Trophoblast cell (in vitro differentiated cells and primary cell): ENCODE measurements around the gene SYNJ2.
A peak's percentile ranks its signal among the peaks of the same experiment; 100 is the strongest.
"Not testable (repeated sequence)": the region's sequence is repeated elsewhere in the genome, so short reads cannot be mapped to it uniquely, and the experiment has no call there.

Experiments used
- DNase-seq, 2 donors: peaks; one replicate each; pipeline ENCODE4 v3.0.0-alpha.2; 2016
- H2AFZ ChIP-seq: 2 replicates; pipeline ENCODE4 v1.6.1; 2013; ENCODE audit warnings: low read length, moderate library complexity, mild to moderate bottlenecking; ENCODE audit not compliant: insufficient read depth, poor library complexity
- H2AK5ac ChIP-seq: 2 replicates; pipeline ENCODE4 v1.6.1; 2013; ENCODE audit warnings: mild to moderate bottlenecking, low read length
- H2BK120ac ChIP-seq: 2 replicates; pipeline ENCODE4 v1.6.1; 2013; ENCODE audit warnings: low read length, mild to moderate bottlenecking, moderate library complexity; ENCODE audit not compliant: insufficient read depth, poor library complexity
- H2BK12ac ChIP-seq: 2 replicates; pipeline ENCODE4 v1.6.1; 2013; ENCODE audit warnings: mild to moderate bottlenecking, low read length, moderate library complexity
- H2BK5ac ChIP-seq: 2 replicates; pipeline ENCODE4 v1.6.1; 2013; ENCODE audit warnings: low read length, low read depth, moderate library complexity, mild to moderate bottlenecking; ENCODE audit not compliant: poor library complexity
- H3K14ac ChIP-seq: 2 replicates; pipeline ENCODE4 v1.6.1; 2013; ENCODE audit warnings: mild to moderate bottlenecking, low read length
- H3K18ac ChIP-seq: 2 replicates; pipeline ENCODE4 v1.6.1; 2013; ENCODE audit warnings: mild to moderate bottlenecking, low read length
- H3K23ac ChIP-seq: 2 replicates; pipeline ENCODE4 v1.6.1; 2013; ENCODE audit warnings: low read length
- H3K27ac ChIP-seq: 2 replicates; pipeline ENCODE4 v1.5.1; 2013; ENCODE audit warnings: low read depth, mild to moderate bottlenecking, inconsistent platforms, low read length, moderate library complexity
- H3K27me3 ChIP-seq: 2 replicates; pipeline ENCODE4 v1.6.1; 2013; ENCODE audit warnings: inconsistent platforms, mild to moderate bottlenecking, low read length, moderate library complexity; ENCODE audit not compliant: insufficient read depth
- H3K36me3 ChIP-seq, 2 experiments: 1 replicate in 1 of 2; 2 replicates in 1 of 2; pipeline ENCODE4 v1.6.1; 2013; ENCODE audit warnings: low read length in 2 of 2, mild to moderate bottlenecking in 2 of 2, moderate library complexity in 1 of 2; ENCODE audit not compliant: insufficient read depth in 2 of 2, control insufficient read depth in 1 of 2
- H3K4ac ChIP-seq: 2 replicates; pipeline ENCODE4 v1.6.1; 2013; ENCODE audit warnings: low read depth, mild to moderate bottlenecking, low read length, moderate library complexity
- H3K4me1 ChIP-seq, 2 experiments: 1 replicate in 1 of 2; 2 replicates in 1 of 2; pipeline ENCODE4 v1.6.1; 2013; ENCODE audit warnings: low read length in 2 of 2, mild to moderate bottlenecking in 2 of 2, moderate library complexity in 1 of 2; ENCODE audit not compliant: insufficient read depth in 2 of 2, control insufficient read depth in 1 of 2
- H3K4me2 ChIP-seq: 2 replicates; pipeline ENCODE4 v1.6.1; 2013; ENCODE audit warnings: inconsistent platforms, mild to moderate bottlenecking, low read length, moderate library complexity
- H3K4me3 ChIP-seq: 2 replicates; pipeline ENCODE4 v1.5.1; 2013; ENCODE audit warnings: mild to moderate bottlenecking, low read depth, low read length, inconsistent platforms
- H3K79me1 ChIP-seq: one replicate; pipeline ENCODE4 v1.6.1; 2013; ENCODE audit warnings: low read length
- H3K79me2 ChIP-seq: 2 replicates; pipeline ENCODE4 v1.6.1; 2013; ENCODE audit warnings: low read length, mild to moderate bottlenecking; ENCODE audit not compliant: control insufficient read depth, insufficient read depth, poor library complexity
- H3K9ac ChIP-seq: 2 replicates; pipeline ENCODE4 v1.6.1; 2013; ENCODE audit warnings: mild to moderate bottlenecking, low read length
- H3K9me3 ChIP-seq: 2 replicates; pipeline ENCODE4 v1.6.1; 2013; ENCODE audit warnings: low read depth, mild to moderate bottlenecking, control low read depth, inconsistent platforms, low read length; ENCODE audit not compliant: insufficient read depth
- H4K12ac ChIP-seq: 2 replicates; pipeline ENCODE4 v1.6.1; 2013; ENCODE audit warnings: low read depth, mild to moderate bottlenecking, low read length, moderate library complexity
- H4K8ac ChIP-seq: 2 replicates; pipeline ENCODE4 v1.6.1; 2013; ENCODE audit warnings: low read depth, mild to moderate bottlenecking, low read length, moderate library complexity
- H4K91ac ChIP-seq: one replicate; pipeline ENCODE4 v1.6.1; 2013; ENCODE audit warnings: low read depth, mild to moderate bottlenecking, low read length, moderate library complexity
- WGBS: extraction: QIAGEN DNeasy Blood & Tissue Kit; methylation state at CpG from one replicate; pipeline ENCODE4 v1.1.7; 2013; ENCODE audit warnings: missing lambda C conversion rate; ENCODE audit not compliant: insufficient read length, insufficient coverage; ENCODE audit errors: extremely low coverage; 5-methylcytosine and 5-hydroxymethylcytosine counted together

SYNJ2 gene

DNA sequence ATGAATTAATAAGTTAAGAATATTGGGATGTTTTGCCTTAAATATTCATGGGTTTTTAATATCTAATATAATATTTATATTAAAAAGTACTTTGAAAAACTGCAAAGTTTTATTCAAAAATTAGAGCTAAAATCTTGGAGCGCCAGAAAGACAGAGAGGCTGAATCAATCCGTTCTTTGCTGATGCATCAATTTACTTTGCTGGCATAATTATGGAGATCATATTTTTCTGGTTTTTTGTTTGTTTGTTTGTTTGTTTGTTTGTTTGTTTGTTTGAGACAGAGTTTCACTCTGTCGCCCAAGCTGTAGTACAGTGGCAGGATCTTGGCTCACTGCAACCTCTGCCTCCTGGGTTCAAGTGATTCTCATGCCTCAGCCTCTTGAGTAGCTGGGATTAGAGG is 9.5 kb upstream of the SYNJ2 start:
- no CpG with 5 or more reads among the region's 3 CpGs for WGBS
- H2AK5ac ChIP-seq, H2AFZ ChIP-seq, H2BK12ac ChIP-seq, H3K4me3 ChIP-seq, H3K14ac ChIP-seq, H3K4me1 ChIP-seq, H3K79me1 ChIP-seq, H3K4ac ChIP-seq, H3K23ac ChIP-seq, H3K18ac ChIP-seq, H4K91ac ChIP-seq, H3K9ac ChIP-seq, H3K36me3 ChIP-seq, H3K4me2 ChIP-seq, H3K27me3 ChIP-seq, H2BK5ac ChIP-seq, H4K8ac ChIP-seq, H2BK120ac ChIP-seq, H4K12ac ChIP-seq, H3K79me2 ChIP-seq, H3K9me3 ChIP-seq, H3K27ac ChIP-seq, DNase-seq: not testable (repeated sequence)

DNA sequence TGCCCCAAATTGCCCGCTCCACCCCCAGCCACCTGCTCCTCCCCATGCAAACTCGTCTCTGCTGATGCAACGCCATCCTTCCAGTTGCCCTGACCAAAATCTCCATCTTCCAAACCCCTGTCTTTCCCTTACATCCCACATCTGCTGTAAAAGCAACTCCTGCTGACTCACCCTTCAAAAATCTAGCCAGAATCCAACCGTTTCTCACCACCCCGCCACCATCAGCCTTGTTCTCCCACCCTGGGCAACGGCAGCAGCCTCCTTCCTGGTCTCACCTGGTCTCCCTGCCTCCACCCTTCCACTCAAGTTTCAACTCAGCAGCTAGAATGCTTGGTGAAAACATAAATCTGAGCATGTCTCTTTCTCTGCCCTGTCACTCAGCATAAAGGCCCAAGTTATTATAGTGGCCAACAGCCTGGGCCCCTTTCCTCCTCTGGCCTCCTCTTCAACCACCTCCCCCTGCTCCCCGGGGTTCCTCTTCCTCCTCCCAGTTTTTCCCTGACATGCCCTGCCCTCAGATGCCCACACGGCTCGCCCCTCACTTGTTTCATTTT is 7.2 kb upstream of the SYNJ2 start:
- H2AK5ac ChIP-seq: no peak overlapping the region
- DNase-seq: peak; percentile 30 to 56
- H2BK12ac ChIP-seq: peak overlapping the region; percentile 35
- H2BK120ac ChIP-seq: no peak overlapping the region
- no peak overlapping the region for H3K27ac ChIP-seq
- H3K79me2 ChIP-seq: no peaks in the 10 kb centered on the region
- WGBS: no CpG with 5 or more reads among the region's 9 CpGs
- H3K4me3 ChIP-seq: no peak overlapping the region
- H3K4me1 ChIP-seq: peaks cover 1 to 4% of the 10 kb centered on the region in 2 experiments
- no peak overlapping the region for H3K23ac ChIP-seq
- no peaks in the 10 kb centered on the region for H3K36me3 ChIP-seq
- no peak overlapping the region for H3K4ac ChIP-seq
- H3K27me3 ChIP-seq: no peaks in the 10 kb centered on the region
- no peaks in the 10 kb centered on the region for H3K79me1 ChIP-seq
- H4K8ac ChIP-seq: no peak overlapping the region
- H3K9ac ChIP-seq: no peak overlapping the region
- H2BK5ac ChIP-seq: no peak overlapping the region
- no peak overlapping the region for H3K18ac ChIP-seq
- H3K4me2 ChIP-seq: no peak overlapping the region
- H4K12ac ChIP-seq: no peak overlapping the region
- H3K9me3 ChIP-seq: peaks cover 2% of the 10 kb centered on the region
- H3K14ac ChIP-seq: no peak overlapping the region
- no peak overlapping the region for H2AFZ ChIP-seq
- H4K91ac ChIP-seq: no peak overlapping the region

DNA sequence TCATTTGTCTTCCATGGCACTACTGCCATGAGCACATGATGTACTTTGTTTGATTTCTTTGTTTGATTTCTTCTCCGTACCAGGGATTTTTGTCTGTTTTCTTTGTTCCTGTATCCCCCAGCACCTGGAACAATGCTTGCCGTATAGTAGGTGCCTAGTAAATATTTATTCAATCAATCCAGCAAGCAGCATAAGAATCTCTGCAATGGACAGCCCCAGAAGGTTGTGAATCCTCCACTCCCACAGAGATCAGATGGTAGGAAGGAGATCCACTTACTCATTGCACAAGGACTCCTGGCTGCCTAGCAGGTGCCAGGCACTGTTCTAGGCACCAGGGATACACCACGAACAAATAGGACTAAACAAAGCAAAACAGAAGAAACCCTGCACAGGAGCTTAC is 6.7 kb upstream of the SYNJ2 start:
- H3K27ac ChIP-seq: no peak overlapping the region
- H4K12ac ChIP-seq: no peak overlapping the region
- H3K79me2 ChIP-seq: no peaks in the 10 kb centered on the region
- H3K4ac ChIP-seq: no peak overlapping the region
- no peak overlapping the region for H3K14ac ChIP-seq
- peaks cover 2% of the 10 kb centered on the region for H3K9me3 ChIP-seq
- H2AFZ ChIP-seq: no peak overlapping the region
- WGBS: no CpG with 5 or more reads among the region's 3 CpGs
- H4K91ac ChIP-seq: no peak overlapping the region
- no peak overlapping the region for H4K8ac ChIP-seq
- peaks cover 0 to 4% of the 10 kb centered on the region in 2 experiments for H3K4me1 ChIP-seq
- no peak overlapping the region for H3K4me2 ChIP-seq
- no peak overlapping the region for H3K4me3 ChIP-seq
- no peak overlapping the region for H2BK5ac ChIP-seq
- DNase-seq: no peak
- no peak overlapping the region for H3K23ac ChIP-seq
- H2AK5ac ChIP-seq: no peak overlapping the region
- no peaks in the 10 kb centered on the region for H3K36me3 ChIP-seq
- no peak overlapping the region for H3K18ac ChIP-seq
- H2BK120ac ChIP-seq: no peak overlapping the region
- no peak overlapping the region for H3K9ac ChIP-seq
- no peaks in the 10 kb centered on the region for H3K27me3 ChIP-seq
- H2BK12ac ChIP-seq: no peak overlapping the region
- no peaks in the 10 kb centered on the region for H3K79me1 ChIP-seq

DNA sequence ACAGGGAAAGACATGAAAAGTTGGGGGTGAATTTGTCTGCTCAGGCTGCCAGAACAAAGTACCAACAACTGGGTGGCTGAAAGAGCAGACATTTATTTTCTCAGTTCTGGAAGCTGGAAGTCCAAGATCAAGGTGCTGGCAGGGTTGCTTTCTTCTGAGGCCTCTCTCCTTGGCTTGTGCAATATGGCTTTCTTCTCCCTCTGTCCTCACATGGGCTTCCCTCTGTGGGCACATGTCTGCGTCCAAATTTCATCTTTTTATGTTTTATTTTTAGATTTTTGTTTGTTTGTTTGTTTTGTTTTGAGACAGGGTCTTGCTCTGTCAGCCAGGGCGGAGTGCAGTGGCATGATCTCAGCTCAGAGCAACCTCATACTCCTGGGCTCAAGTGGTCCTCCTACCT is 6.2 kb upstream of the SYNJ2 start:
- H3K9ac ChIP-seq: no peak overlapping the region
- H3K9me3 ChIP-seq: peaks cover 2% of the 10 kb centered on the region
- no peak overlapping the region for H3K14ac ChIP-seq
- H3K4me3 ChIP-seq: no peak overlapping the region
- no peak overlapping the region for H3K27ac ChIP-seq
- no peak overlapping the region for H2BK120ac ChIP-seq
- no peak overlapping the region for H3K4me2 ChIP-seq
- no peaks in the 10 kb centered on the region for H3K36me3 ChIP-seq
- H3K27me3 ChIP-seq: no peaks in the 10 kb centered on the region
- no CpG with 5 or more reads among the region's 2 CpGs for WGBS
- no peak overlapping the region for H2AK5ac ChIP-seq
- no peak overlapping the region for H2BK5ac ChIP-seq
- no peak overlapping the region for H4K91ac ChIP-seq
- H4K8ac ChIP-seq: no peak overlapping the region
- no peaks in the 10 kb centered on the region for H3K79me2 ChIP-seq
- no peak for DNase-seq
- H3K79me1 ChIP-seq: no peaks in the 10 kb centered on the region
- H2BK12ac ChIP-seq: no peak overlapping the region
- H3K4ac ChIP-seq: no peak overlapping the region
- no peak overlapping the region for H4K12ac ChIP-seq
- no peak overlapping the region for H3K18ac ChIP-seq
- peaks cover 0 to 2% of the 10 kb centered on the region in 2 experiments for H3K4me1 ChIP-seq
- no peak overlapping the region for H3K23ac ChIP-seq
- no peak overlapping the region for H2AFZ ChIP-seq
